ENCODE data around the gene SEMA4D.

- TF ChIP-seq, protein P1, sequence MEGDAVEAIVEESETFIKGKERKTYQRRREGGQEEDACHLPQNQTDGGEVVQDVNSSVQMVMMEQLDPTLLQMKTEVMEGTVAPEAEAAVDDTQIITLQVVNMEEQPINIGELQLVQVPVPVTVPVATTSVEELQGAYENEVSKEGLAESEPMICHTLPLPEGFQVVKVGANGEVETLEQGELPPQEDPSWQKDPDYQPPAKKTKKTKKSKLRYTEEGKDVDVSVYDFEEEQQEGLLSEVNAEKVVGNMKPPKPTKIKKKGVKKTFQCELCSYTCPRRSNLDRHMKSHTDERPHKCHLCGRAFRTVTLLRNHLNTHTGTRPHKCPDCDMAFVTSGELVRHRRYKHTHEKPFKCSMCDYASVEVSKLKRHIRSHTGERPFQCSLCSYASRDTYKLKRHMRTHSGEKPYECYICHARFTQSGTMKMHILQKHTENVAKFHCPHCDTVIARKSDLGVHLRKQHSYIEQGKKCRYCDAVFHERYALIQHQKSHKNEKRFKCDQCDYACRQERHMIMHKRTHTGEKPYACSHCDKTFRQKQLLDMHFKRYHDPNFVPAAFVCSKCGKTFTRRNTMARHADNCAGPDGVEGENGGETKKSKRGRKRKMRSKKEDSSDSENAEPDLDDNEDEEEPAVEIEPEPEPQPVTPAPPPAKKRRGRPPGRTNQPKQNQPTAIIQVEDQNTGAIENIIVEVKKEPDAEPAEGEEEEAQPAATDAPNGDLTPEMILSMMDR (IDR thresholded peaks at IDR 0.05; ENCODE audit: borderline replicate concordance, extremely low read depth, low read length, poor library complexity, severe bottlenecking): no peak
- no peak for TF ChIP-seq EZH2 (IDR thresholded peaks at IDR 0.05; ENCODE audit: borderline replicate concordance, low read depth, low read length, severe bottlenecking)
Observed at GRCh38 chr9:89505911-89506310, 8.0 kb upstream of the SEMA4D start.
